ENCODE measurements around the gene CLEC14A. TPM values are rescaled to one million over a fixed set of nuclear protein-coding genes. Genes with fewer than 3 reads are reported as not detected.

CLEC14A gene, protein sequence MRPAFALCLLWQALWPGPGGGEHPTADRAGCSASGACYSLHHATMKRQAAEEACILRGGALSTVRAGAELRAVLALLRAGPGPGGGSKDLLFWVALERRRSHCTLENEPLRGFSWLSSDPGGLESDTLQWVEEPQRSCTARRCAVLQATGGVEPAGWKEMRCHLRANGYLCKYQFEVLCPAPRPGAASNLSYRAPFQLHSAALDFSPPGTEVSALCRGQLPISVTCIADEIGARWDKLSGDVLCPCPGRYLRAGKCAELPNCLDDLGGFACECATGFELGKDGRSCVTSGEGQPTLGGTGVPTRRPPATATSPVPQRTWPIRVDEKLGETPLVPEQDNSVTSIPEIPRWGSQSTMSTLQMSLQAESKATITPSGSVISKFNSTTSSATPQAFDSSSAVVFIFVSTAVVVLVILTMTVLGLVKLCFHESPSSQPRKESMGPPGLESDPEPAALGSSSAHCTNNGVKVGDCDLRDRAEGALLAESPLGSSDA
- not detected in 2 replicates for polyA plus RNA-seq (2014; cell fraction: cytosol; rRNA removed)
- polyA plus RNA-seq (2014; cell fraction: nucleus; rRNA removed) = not detected in 2 replicates

DNA sequence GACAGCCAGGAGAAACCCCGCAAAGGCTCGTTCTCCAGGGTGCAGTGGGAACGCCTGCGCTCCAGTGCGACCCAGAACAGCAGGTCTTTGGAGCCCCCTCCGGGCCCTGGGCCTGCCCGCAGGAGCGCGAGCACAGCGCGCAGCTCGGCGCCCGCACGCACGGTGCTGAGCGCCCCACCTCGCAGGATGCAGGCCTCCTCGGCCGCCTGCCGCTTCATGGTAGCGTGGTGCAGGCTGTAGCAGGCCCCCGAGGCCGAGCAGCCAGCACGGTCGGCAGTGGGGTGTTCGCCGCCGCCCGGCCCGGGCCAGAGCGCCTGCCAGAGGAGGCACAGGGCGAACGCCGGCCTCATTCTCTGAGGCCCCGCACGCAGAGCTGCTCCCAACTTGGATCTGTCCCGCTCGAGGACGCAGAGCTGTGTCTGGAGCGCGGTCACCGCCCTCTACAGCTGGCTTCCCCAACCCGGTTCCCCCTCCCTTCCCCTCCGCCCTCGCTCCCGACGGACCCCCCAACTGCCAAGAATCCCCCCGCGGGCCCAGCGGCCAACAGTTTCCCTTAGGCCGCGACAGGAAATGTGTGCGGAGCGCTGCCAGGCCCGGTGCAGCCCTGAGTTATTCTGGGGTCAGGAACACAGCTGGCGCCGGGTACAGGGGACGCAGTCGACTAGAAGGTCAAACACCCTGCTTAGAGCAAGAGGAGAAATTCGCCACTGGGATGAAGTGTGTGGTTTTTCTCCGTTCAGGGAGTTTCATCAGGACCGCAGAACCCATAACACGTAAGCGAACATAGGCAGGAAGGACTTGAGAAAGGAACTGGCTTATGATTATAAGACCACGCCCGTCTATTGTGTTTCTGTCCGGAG lies at the start of gene CLEC14A:
CLEC14A (minus strand) TSS at position 421 of the 860 bp plus-strand sequence; CDS start at position 350, 71 bp downstream.
- no peak for DNase-seq (ENCODE audit: low spot score)

DNA sequence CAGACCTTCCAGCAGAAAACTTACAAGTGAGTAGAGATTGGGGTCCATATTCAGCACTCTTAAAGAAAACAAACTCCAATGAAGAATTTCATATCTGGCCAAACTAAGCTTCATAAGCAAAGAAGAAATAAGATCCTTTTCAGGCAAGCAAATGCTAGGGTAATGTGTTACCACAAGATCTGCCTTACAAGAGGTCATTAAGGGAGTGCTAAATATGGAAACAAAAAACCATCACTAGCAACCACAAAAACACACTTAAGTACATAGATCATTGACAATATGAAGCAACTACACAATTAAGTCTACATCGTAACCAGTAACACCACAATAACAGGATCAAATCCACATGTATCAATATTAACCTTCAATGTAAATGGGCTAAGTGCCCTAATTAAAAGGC lies 47.1 kb upstream of the CLEC14A start:
- DNase-seq (ENCODE audit: low spot score) = no peak

DNA sequence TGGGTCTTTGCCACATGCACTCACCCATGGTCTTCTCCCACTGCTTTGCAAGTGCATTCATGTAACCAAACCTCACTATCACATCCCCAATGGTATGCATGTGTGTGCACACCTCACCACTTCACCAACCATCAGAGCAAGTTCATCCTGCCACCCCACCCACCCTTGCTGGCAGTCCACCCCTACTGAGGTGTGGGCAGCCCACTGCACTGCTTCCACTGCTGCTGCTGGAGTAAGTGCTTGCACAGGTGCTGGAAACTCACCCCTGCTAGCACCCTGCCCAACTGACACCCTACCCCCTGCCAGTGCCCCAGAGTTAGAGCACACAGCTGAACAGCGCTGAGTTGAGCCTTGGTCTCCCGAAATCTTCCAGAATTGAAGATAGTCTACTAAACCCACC lies 46.1 kb upstream of the CLEC14A start:
- DNase-seq (ENCODE audit: low spot score) = no peak

DNA sequence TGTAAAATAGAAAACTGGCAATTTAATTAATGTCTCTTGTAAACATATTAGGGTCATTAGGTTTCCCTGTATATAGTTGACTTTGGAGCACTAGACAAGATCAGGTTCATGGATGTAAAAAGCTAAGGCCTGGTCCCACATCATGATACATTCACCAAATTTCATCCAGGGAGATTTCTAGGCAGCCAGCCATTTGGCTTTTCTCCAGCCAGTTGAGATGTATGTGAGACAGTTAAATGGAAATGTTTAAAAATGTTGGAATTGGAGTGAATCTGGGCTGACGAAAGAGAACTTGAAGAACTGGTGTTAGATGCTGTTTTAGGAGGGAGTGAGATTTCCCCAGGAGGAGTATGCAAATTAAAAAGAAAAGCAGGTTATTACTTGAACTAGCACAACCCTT lies 41.8 kb upstream of the CLEC14A start:
- no peak for DNase-seq (ENCODE audit: low spot score)

DNA sequence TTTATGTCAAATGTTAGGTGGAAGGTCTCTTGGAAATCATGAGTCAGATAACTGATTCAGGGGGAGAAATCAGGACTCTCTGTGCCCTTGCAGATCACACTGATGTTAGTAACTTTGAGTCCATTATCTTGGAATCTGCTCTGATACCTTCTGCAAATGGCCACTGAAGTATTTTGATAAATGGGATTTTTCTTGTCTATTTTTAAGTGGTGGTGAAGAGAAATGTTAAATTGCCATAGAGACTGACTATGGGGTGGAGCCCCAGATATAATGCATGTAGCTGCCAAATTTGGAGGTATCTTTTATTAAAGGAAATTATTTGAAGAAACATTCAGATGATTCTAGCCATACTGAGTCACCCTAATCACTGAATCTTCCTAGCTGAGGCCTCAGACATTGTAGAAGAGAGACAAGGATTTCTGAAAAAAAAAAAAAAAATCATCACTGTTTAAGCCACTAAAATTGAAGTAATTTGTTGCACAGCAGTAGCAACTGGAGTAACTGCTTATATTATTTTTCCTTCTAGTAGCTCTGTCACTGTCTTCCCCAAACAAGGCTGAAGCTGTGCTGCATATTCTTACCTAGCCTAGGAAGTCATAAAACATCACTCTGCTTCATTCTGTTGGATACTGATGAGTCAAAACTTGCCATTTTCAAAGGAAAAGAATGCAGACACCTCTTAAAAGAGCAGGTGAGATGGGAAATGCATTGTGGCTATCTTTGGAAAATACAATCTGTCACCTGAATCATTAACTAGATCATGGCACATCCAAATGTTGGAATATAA lies 36.0 kb upstream of the CLEC14A start:
- no peak for DNase-seq (ENCODE audit: low spot score)

DNA sequence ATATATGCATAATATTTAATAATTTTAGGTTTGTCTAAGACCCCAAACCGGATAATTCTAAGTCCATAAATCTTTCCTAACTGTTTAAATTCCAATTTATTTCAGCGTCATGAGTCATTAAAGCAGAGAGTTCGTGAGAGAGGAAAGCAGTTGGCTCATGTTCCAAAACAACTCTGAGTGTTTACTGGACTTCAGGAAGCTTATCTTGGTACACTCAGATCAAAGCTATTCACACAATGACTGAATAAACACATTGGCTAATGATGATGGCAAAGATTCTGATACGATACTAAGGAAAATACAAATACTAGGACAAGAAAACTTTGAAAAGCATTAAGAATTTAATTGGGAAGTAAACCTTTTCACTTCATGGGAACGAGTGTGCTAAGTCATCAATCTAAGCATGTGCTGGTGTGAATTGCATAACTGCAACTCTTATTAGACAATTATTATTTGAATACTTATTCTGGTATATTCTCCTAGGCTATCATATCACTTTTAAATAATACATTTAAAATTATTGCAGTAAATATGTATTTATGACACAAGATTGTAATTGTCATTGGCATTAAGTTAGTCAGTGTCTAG lies 34.8 kb upstream of the CLEC14A start:
- DNase-seq (ENCODE audit: low spot score) = no peak

DNA sequence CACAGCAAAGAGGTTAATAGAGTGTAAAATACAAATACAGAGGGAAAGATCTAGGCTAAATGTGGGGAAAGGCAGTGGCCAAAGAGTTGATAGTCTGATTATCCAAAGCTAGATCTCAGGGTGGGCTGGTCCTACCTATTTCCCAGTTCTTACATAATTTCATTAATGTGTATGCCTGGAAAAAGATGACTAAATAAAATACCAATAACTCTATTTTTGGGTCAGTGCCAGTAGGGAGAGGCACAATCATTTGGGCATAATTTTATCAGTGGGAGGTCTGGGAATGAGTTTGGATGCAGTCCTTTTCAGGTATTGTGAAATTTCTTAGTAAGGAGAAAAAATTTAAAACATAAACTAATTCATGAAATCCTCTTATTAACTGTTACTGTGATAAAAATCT lies 30.6 kb upstream of the CLEC14A start:
- DNase-seq (ENCODE audit: low spot score) = no peak

DNA sequence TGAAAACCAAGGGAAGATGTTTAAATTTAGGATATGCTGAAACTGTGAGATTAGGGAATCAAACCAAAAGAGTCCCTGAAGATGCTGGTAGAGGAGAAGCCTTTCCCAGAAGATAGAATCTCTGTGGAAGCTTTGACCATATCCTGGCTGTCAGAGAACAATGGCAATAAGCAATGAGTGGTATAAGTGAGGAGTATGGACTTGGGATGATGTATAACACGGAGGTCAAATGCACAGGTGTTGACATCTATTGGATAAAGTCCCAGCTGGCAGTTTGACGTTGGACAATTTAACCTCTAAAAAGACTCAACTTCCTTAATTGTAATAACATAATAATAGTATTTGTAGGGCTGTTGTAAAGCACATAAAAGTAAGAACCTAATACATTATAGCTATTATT lies 30.1 kb upstream of the CLEC14A start:
- no peak for DNase-seq (ENCODE audit: low spot score)

DNA sequence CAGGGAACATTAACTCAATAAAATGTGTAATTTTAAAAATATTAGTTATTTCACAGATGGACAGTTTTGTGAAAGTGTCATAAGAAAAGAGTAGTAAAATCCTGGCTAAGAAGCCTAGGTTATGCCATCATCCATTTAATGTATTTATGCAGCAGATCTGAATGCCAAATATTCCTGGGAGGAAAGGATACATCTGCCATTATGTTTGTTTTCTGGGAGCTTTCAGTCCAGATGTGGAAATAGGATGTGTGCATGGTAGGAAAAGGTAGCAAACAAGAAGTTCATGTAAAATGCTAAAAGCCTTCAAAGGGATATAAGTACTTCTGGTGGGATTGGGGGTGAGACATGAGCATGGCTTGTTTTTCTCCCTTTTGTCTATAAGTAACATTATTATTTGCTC lies 27.0 kb upstream of the CLEC14A start:
- no peak for DNase-seq (ENCODE audit: low spot score)

DNA sequence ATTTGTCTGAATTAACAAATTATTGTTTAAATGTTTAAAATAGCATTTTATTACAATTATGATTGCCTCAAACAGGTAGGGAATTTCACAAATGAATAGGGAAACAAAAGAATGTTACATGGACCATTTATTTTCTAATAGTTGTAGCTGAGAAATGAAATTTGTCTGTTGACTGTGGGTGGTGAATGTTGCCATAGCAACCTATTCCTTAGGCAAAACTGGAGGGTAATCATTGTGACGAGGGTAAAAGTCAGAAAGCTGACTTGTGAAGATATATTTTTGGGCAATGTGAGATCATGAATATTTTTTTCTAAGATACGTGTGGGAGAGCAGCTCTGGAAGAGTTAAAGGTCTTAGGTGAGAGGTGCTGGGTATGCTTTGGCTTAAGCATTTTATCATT lies 24.2 kb upstream of the CLEC14A start:
- no peak for DNase-seq (ENCODE audit: low spot score)

DNA sequence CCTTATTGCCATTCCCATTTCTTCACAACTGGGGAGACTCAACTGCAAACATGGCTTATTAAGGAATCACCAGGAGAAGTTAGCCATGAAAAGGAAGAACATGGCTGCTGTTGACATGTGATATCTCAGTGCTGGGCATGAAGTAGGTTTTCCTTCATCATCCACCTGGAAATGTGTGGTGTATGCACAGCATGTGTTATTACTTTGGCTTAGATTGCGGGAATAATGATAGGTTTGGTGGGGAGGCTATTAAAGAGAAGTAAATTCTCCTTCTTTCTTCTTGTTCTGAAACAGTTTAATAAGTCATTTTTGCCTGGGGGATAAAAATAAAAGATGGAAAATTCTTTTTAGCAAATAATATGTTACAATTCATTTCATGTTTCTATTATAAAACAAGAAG lies 23.7 kb upstream of the CLEC14A start:
- DNase-seq (ENCODE audit: low spot score) = no peak

DNA sequence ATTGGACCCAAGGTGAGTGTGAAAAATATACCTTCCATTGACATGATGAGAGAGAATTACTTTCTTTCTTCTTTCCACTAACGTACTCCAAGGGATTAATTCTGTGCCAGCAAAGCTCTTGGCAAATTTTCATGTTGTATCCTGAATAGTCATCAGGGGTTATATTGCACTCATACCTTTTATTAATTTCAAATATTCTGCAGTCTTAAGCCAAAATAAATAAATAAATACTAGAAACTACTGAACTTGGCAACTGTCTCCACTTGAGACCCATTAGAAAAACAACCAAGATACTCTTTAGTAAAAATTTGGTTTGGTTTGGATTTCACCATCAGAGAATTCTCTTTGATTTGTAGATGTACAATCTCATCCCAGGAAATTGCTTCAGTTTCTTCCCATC lies 22.1 kb upstream of the CLEC14A start:
- no peak for DNase-seq (ENCODE audit: low spot score)

DNA sequence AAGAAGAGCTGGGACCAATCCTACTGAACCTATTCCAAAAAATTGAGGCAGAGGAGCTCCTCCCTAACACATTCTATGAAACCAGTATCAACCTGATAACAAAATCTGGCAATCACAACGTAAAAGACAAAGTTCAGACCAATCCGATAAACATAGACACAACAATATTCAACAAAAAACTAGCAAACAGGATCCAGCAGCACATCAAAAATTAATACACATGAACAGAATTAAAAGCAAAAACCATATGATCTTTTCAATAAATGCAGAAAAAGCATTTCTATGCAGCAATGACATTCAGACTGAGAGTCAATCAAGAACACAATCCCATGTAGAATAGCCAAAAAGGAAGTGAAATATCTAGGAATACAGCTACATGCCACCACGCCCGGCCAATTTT lies 7.0 kb upstream of the CLEC14A start:
- no peak for DNase-seq (ENCODE audit: low spot score)

DNA sequence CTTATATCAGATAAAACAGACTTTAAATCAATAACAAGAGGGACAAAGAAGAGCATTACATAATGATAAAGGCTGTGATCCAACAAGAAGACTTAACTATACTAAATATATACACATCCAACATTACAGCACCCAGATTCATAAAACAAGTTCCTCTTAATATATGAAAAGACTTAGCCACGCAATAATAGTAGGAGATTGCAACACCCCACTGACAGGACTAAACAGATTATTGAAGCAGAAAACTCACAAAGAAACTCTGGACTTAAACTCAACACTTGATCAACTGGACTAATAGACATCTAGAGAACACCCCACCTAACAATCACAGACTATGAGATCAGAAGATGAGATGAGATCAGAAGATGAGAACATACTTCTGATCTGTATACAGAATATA lies 5.7 kb upstream of the CLEC14A start:
- no peak for DNase-seq (ENCODE audit: low spot score)

DNA sequence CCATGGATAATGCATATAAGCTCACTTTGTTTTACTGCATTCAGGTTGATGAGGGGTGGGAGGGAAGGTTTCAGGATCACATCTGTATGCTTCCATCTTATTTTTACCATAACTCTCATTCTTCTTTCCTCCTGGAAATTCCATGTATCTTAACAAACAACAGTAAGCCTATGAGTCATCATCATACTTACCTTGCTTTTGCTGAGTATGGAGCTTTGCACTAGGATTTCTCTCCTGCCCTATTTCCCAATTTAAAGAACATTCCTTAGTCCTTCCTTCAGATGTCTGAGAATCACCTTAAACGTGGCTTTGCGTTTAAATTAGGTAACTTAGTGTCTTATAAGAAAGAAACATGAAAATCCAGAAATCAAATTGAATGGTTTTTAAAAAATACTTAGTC lies 1.6 kb upstream of the CLEC14A start:
- DNase-seq (ENCODE audit: low spot score) = no peak

DNA sequence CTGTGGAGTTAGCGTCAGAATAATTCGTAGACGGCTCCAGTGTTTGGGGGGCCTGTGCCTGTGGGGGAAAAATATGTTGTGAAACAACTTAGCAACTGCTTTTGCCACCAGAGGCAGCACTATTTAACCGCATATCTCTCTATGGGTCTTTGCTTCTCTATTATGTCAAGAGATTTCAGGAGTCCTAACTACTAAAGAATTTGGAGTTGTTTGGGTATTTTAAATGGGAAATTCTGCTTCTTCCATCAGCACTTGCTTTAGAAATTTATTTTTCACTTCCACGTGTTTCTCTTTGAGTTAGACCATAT lies 594 bp upstream of the CLEC14A start:
- no peak for DNase-seq (ENCODE audit: low spot score)

DNA sequence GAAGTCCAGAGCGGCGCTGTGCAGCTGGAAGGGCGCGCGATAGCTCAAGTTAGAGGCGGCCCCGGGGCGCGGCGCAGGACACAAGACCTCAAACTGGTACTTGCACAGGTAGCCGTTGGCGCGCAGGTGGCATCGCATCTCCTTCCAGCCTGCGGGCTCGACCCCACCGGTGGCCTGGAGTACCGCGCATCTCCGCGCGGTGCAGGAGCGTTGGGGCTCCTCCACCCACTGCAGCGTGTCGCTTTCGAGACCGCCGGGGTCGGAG lies 553 bp downstream of the CLEC14A start:
- no peak for DNase-seq (ENCODE audit: low spot score)

DNA sequence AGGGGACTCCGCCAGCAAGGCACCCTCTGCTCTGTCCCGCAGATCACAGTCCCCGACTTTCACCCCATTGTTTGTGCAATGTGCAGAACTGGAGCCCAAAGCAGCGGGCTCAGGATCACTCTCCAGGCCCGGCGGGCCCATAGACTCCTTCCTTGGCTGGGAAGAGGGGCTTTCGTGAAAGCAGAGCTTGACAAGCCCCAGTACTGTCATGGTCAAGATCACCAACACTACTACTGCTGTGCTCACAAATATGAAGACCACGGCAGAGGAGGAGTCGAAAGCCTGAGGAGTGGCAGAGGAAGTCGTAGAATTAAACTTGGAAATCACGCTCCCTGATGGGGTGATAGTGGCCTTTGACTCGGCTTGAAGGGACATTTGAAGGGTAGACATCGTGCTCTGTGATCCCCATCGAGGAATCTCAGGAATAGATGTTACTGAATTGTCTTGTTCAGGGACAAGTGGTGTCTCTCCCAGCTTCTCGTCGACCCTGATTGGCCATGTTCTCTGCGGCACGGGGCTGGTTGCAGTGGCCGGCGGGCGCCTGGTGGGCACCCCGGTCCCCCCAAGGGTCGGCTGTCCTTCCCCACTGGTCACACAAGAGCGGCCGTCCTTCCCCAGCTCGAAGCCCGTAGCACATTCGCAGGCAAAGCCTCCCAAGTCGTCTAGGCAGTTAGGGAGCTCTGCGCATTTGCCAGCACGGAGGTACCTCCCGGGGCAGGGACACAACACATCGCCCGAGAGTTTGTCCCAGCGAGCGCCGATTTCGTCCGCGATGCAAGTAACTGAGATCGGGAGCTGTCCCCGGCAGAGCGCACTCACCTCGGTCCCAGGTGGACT lies 1.1 kb downstream of the CLEC14A start:
- DNase-seq (ENCODE audit: low spot score) = no peak

DNA sequence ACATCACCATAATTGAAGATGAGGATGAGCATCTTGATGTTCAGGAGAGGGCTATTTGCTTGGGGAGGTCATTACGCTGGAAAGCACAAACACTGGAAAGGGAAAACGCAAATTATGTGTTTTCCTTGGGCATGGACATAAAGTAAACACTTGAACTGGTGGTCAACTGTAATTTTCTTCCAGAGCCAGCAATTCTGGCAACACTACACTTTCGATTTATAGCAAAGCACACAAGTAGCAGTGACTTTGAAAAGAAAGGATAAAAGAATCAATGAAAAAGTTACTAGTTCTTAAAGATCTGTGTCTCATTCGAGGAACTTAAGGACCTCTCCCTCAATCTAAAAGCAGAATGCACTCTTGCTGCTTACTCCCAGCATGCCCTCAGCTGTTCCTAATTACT lies 2.2 kb downstream of the CLEC14A start:
- DNase-seq (ENCODE audit: low spot score) = no peak

DNA sequence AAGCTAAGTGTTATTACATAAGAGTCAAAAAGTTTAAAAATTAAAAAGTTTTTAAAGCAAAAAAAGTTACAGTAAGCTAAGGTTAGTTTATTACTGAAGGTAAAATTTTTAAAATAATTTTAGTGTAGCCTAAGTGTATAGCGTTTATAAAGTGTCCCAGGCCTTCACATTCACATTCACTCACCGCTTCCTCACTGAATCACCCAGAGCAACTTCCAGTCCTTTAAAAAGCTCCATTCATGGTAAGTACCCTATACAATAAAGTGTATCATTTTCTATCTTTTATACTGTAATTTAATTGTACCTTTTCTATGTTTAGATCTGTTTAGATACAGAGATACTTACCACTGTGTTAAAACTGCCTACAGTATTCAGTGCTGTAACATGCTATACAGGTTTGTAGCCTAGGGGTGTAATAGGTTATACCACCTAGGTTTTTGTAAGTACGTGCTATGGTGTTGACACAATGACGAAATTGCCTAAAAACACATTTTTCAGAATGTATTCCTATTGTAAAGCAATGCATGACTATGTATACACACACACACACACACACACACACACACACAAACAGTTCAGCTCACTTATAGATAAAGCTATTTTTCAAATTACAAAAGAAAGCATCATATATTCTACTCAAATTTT lies 3.7 kb downstream of the CLEC14A start:
- DNase-seq (ENCODE audit: low spot score) = no peak
